GM19438 (cell line): Measurements from ENCODE around the gene SPATA6L.

ENCODE experiments used
- ATAC-seq: cut with Tn5 transposase; IDR thresholded peaks from one replicate; pipeline ENCODE4 v1.9.1; 2021; ENCODE audit warnings: low read depth; ENCODE audit not compliant: unreplicated experiment

The SPATA6L gene

DNA sequence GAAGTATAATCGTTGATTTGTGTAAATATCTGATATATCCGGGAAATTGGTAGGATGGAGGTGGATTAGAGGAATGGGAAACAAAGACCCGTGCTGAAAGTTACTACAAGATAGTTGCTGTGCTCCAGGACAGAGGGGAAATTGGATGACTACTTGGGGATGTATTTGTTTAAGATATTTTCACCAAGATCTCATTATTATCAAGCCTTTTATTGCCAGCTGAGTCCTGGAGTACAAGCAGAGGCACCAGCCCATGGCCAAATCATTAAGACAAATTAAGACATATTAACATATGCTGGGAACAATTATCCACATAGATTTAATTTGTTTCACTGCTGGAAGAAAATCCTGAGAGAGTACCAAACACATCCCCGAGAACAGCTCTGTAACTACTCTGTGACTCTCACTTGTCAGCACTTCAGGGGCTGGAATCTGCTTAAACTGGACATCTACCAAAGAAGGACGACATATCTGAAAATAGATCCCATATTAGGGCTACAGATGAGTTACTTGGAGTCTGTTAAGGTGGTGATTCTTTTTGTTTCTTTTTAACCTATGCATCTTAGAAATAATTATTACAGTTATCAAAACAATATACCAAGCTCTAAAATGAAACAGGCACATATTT, 107.8 kb downstream of the SPATA6L start:
- no peak for ATAC-seq

DNA sequence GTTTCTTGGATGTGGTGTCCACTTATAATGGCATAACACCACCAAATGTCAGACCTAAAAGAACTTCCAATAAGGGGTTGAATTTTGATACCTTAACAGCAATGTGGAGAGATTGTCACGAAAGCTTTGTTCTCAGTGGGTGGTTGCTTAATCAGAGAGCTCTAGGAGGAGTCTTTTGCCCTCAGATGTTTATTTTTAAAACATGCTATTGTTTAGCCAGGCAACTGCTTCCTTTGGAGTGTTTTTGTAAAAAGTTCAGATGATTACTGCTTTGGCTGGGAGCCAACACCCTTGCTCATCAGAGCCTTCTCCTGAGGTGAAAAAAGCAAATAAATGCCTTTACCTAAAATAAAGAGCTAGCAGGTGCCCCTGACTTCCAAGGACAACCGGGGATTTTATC, 111.0 kb downstream of the SPATA6L start:
- ATAC-seq: no peak

DNA sequence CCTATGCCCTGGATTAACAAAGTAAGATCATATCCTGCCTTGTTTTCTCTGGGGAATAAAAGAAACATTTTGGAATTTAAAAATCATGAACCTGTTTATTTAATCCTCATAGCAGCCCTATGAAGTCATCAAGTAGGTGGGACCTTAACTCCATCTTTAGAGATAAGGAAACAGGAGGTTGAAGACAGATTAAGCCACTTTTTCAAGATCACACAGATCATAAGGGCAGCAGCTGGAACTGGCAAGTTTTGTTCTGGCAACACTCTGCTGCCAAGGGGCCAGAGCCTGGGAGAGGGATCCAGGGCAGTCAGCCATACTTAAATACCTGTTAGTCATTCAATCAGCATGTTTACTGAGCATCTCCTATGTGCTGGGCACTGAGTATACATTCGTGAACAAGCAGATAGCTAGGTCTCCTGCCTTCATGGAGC, 112.3 kb downstream of the SPATA6L start:
- no peak for ATAC-seq

DNA sequence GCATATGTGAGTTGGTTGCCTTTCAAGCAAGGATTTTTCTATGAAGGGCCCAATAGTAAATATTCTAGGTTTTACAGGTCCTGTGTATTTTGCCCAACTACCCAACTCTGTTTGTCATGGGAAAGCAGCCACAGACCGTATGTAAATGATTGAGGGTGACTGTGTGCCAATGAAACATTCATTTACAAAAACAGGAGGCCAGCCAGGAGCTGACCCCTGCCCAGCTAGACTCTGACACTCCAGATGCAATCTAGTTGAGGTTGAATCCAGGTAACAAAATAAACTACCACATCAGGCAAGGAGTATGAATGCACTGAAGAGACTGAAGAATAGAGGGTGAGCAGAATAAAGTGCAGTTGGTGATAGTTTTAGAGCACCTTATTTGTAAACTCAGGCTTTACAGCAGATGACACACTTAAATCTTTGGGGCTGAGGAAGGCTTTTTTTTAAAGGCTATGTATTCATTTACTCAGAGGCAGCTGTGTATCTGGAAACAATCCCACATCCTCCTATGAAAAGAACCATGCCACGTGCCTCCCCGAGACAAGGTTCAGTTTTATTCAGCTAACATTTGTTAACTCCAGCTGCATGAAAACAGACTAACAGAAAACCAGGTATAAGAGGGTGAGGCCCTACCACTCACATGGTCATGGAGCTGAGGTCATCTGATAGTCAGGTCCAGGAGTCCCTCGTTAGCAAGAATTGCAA, 115.3 kb downstream of the SPATA6L start:
- no peak for ATAC-seq

DNA sequence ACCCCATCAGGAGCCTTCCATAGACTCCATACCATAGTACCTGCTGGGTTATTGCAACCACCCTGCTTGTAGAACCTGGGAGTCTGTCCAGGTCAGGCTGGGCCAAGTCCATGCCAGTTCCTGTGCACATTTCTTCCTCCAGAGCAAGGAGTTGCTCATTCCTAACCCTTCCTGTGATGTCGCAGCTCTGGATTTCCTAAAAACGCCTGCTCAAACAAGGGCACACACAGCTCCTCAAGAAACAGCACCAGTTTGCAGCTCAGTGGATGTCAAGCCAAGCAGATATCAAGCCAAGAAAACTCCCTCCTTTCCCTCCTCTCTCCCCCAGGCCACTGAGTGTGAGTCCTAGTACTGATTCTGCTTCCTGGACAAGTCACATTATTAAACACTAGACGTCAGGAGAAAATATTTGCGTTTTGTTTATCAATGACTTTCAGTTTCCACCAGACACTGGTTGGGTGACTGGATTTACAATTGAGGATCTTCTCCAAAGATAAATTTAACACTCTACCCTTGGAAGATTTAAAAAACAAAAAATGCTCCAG, 116.5 kb downstream of the SPATA6L start:
- no peak for ATAC-seq

DNA sequence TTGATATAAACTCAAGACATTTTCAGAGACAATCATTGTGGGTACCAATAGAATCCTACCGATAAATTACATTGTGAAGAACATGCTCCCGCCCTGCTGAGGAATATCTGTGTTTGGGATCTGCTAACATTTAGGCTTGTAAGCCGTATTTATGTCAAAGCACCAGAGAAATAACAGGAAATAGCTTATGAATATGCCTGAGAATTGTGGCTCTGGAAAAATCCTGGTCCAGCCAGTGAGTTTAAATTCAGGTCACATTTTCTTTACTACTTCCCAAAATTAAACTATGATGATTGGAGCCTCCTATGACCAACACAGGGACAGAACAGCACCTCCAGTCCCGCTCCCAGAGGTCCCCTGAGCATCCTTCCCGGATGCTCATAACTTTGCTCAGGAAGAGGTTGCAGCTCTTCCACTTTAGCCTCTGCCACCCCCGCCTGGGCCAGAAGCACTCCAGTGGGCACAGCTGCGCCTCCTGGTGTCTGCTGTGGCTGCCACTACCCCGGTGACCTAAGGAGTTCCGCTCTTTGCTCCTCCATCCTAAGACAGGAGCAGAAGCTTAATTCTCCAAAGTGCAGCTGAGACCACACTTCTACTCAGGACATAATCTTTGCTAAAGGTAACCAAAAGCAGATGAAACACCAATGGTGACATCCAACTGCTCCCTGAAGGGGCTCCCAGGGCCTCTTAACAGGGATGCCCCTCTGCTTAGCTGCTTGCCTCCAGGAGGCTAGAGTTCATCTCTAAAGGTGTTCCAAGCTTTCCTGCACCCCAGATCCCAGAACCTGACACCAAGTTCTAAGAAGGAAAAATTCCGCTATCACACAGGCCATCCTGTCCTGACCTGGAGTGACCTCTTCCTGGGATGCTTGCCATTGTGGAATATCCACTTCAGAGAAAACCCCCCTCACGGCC, 117.2 kb downstream of the SPATA6L start:
- no peak for ATAC-seq
